ENCODE measurements around the gene UGT1A6.

- TF ChIP-seq, protein P1, sequence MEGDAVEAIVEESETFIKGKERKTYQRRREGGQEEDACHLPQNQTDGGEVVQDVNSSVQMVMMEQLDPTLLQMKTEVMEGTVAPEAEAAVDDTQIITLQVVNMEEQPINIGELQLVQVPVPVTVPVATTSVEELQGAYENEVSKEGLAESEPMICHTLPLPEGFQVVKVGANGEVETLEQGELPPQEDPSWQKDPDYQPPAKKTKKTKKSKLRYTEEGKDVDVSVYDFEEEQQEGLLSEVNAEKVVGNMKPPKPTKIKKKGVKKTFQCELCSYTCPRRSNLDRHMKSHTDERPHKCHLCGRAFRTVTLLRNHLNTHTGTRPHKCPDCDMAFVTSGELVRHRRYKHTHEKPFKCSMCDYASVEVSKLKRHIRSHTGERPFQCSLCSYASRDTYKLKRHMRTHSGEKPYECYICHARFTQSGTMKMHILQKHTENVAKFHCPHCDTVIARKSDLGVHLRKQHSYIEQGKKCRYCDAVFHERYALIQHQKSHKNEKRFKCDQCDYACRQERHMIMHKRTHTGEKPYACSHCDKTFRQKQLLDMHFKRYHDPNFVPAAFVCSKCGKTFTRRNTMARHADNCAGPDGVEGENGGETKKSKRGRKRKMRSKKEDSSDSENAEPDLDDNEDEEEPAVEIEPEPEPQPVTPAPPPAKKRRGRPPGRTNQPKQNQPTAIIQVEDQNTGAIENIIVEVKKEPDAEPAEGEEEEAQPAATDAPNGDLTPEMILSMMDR (IDR thresholded peaks at IDR 0.05; ENCODE audit: low read depth, low read length): no peak
- no peak for TF ChIP-seq EZH2phosphoT487 (IDR thresholded peaks at IDR 0.05; ENCODE audit: low read depth)
These were observed 17.7 kb upstream of the UGT1A6 start for GRCh38 chr2:233674995-233675394.
